Hematopoietic multipotent progenitor cell treated with erythropoietin and hydrocortisone succinate and interleukin-3 and kit ligand, for 6 days (in vitro differentiated cells): Measurements from ENCODE around the gene NPPB.

ENCODE experiments used
- DNase-seq: peaks from one replicate; pipeline ENCODE4 v3.0.0-alpha.2; 2015

The NPPB gene

GRCh38 chr1:11880911-11881748 lies 22.4 kb upstream of the NPPB start:
- no peak for DNase-seq

DNA sequence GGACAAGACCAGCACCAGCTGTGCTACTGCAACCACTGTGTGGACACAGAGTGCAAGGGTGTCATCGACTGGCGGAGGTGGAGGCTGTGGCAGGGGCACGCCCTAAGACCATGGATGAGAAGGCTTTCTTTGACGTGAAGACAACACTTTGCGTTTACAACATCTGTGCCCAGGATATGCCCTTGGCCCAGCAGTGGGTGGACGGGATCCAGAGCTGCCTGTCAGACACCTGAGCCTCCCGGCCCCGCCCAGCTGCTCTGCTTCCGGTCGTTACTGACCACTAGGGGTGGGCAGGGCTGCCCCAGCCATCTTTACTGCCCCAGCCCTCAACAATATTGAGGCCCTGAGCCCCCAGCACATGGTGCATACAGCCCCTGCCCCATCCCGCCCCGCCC lies 21.4 kb upstream of the NPPB start:
- no peak for DNase-seq

DNA sequence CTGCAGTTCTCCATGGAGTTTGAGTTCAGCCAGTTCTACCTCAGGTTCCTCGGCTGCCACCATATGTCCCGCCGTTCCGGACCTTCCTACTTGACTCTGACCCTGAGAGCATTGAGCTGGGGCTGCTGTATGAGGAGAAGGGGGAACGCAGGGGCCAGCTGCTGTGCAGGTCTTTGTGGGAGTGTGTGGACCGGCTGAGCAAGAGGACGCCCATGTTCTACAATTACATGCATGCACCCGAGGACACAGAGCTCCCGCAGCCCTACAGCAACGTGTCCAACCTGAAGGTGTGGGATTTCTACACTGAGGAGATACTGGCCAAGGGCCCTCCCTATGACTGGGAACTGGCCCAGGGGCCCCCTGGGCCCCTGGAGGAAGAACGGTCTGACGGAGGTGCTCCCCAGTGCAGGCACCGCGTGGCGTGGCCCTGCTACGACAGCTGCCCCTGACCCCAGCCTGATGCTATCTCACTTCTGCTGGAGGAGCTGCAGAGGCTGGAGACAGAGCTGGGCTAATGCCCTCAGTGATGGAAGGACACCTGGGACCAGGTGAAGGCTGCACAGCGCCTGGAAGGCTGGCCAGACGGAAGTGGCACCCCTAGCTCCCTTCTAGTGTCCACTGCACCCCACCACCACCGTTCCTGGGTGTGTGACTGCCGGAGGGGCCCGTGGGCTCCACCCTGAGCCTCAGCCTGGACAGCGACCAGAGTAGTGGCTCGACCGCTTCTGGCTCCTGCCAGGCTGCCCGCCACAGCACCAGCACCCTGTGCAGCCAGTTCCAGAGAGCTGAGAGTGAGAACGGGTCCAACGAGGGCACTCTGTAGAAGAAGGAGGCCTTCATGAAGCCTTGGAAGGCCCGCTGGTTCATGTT lies 20.8 kb upstream of the NPPB start:
- DNase-seq, result no peak

- DNase-seq, result no peak
These were observed 20.1 kb upstream of the NPPB start for GRCh38 chr1:11878891-11879190.

DNA sequence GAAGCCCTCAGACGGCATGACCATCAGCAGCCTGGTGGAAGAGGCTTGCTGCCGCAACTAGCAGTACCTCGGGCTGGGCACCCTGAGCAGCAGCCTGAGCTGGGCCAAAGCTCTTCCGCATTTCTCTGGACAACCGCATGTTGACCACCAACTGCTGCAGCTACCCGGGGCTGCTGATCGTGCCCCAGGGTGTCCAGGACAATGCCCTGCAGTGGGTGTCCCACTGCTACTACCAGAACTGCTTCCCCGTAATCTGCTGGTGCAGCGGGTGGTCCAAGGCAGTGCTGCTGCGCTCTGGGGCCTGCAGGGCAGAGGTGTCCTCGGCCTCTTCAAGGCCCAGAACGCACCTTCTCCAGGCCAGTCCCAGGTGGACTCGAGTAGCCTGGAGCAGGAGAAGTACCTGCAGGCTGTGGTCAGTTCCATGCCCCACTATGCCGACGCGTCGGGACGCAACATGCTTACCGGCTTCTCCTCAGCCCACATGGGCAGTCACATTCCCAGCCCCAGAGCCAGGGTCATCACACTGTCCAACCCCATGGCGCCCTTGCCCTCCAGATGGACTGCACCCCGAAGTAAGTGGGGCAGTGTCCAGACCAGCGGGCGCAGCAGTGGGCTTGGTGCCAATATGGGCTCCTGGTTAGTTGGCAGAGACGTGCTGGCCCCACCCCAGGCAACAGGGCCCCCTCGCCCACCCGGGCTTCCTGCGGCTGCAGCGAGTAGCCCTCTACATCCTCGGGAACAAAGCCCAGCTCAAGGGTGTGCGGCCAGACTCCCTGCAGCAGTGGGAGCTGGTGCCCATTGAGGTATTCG lies 19.5 kb upstream of the NPPB start:
- DNase-seq, result no peak

DNA sequence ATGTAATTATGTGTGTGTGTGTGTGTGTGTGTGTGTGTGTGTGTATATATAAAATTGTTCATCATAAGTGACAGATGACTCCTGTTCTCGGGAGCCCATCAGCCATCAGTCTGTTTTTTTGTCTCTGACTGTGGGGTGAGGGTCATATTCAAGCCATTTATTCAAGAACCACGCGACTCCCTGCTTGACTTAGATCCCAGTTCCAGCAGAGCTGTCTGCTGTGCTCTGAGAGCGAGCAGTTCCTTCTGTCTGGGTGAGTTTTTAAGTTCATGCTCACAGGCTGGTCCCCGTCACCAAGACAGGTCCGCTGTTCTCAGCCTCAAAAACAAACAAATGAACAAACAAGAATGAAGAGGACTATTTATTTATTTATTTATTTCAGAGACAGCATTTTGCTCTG lies 18.3 kb upstream of the NPPB start:
- no peak for DNase-seq

- no peak for DNase-seq
These were observed 16.3 kb upstream of the NPPB start for GRCh38 chr1:11875094-11875493.

GRCh38 chr1:11874624-11875023 lies 15.9 kb upstream of the NPPB start:
- no peak for DNase-seq

GRCh38 chr1:11874258-11874562 lies 15.5 kb upstream of the NPPB start:
- no peak for DNase-seq

GRCh38 chr1:11873395-11874257 lies 14.9 kb upstream of the NPPB start:
- no peak for DNase-seq

DNA sequence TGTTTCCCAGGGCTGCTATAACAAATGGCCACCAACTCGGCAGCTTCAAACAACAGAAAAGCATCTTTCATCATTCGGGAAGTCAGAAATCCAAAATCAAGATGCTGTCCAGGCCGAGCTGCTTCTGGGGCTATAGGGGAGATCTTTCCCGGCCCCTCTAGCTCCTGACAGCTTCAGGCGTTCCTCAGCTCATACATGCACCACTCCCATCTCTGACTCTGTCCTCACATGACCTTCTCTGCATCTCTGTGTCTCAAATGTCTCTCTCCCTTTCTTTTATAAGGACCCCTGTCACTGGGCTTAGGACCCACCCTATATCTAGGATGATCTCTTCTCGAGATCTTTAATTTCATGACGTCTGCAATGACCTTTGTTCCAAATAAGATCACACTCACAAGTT lies 13.8 kb upstream of the NPPB start:
- no peak for DNase-seq

DNA sequence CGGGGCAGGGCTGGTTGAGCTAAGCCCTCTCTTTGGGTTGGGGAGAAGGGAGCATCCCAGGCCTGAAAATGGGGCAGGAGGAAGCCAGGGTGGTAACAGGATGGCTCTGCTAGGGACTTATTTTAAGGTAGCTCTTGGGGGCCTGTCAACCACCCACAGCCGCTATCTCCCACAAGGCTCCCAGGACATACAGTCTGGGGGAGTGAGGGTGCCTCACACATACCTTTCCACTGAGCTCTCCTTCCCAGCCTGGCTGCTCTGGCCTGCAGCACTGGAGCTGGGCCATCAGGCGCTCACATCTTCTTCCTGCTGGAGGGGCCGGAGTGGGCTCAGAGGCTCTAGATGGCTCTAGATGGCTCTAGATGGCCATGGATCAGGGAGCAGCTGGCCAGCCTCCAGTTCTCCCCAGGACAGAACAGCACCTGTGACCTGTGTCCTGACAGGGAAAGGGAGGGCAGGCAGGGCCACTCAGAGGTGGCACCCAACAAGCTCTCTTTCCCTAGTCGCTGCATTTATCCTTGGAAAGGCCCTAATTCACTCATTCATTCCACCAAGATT lies 11.0 kb upstream of the NPPB start:
- DNase-seq, result no peak

DNA sequence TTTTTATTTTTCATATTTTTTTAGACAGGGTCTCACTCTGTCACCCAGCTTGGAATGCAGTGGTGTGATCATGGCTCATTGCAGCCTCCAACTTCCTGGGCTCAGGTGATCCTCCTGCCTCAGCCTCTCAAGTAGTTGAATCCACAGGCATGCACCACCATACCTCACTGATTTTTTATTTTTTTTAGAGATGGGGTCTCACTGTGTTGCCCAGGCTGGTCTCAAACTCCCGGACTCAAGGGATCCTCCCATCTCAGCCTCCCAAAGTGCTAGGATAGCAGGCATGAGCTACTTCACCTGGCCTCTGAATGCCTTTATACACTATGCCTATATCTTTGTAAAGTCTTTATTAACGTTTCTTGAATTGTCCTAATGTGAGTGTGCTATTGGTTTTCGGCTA lies 10.4 kb upstream of the NPPB start:
- DNase-seq, result no peak

GRCh38 chr1:11868331-11868980 lies 9.7 kb upstream of the NPPB start:
- no peak for DNase-seq

DNA sequence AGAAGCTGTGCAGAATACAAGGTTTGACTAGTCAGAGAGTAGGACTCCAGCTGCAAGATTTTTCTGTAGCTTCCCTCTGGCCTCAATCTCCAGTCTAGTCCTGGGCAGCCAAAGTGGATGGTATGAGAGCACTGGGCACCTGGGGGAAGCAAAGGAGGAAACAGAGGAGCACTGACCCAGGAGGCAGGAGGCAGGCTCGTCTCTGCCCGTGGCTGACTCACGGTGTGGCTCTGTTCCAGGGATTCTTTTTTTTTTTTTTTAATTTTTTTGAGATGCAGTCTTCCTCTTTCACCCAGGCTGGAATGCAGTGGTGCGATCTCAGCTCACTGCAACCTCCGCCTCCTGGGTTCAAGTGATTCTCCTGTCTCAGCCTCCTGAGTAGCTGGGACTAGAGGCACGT lies 4.1 kb upstream of the NPPB start:
- DNase-seq, result no peak

DNA sequence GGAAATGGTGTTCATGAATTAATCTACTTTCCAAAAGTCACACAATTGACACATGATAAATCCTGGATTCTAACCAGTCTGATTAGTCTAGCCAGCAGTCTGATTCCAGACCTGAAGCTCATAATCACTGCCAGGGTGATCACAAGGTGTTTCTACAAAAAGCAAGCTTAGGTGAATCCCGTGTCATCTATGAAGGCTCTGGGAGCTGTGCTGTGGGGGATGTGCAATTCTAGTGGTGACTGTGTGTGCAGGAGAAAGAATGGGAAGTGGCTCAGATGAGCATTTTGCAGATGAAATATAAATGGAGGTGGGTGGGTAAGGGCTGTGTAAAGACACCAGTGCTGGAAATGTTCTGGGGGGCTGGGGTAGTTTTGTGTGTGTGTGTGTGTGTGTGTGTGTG lies 1.8 kb upstream of the NPPB start:
- DNase-seq, result no peak

GRCh38 chr1:11860083-11860482 lies 1.3 kb upstream of the NPPB start:
- DNase-seq, result no peak

GRCh38 chr1:11858968-11859871 lies 475 bp upstream of the NPPB start:
- peak; percentile 85 for DNase-seq

GRCh38 chr1:11858158-11858557 lies 587 bp downstream of the NPPB start:
- DNase-seq, result no peak

- no peak for DNase-seq
These were observed 1.4 kb downstream of the NPPB start for GRCh38 chr1:11857164-11857851.
